Measurements from ENCODE around the gene ADAP1. TPM values are rescaled to one million over a fixed set of nuclear protein-coding genes. Genes with fewer than 3 reads are reported as not detected.

The ADAP1 gene
- total RNA-seq, 2 donors from 2014 or later: 19.7 to 19.8 TPM

DNA sequence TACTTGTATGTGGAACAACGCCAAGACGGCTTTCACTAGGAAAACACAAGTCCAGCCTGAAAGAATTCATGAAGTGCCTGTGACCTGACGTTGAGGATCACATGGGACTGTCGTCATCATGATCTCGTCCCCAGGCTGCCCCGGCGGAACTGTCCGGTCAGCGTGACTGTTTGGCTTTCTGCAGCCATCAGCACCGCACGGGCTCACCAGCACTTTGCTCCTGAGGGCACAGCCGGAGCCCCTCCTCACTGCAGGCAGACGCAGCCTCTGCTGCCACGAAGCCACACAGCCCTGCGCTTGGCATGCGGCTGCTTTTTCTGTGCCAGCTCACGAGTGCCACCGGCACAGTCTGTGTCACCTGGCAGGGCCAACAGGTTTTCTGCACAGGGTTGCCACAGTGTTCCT is 87.5 kb downstream of the ADAP1 start:
- Histone ChIP-seq H3K4me3 (no peak overlapping the region), H3K4me1 (no peaks in the 10 kb centered on the region), H3K9me3 (no peaks in the 10 kb centered on the region), H3K27ac (peak overlapping the region in 2 of 4 donors; percentile 6 to 38), H3K27me3 (no peaks in the 10 kb centered on the region), H3K36me3 (replicated peaks in 1 of 2; ENCODE audit: insufficient read depth in 1 of 2, low read depth in 2 of 2) (peaks cover 1 to 19% of the 10 kb centered on the region in 2 donors)
- ATAC-seq (peak; percentile 30), DNase-seq (peak in 2 of 4 donors; percentile 47 to 52)
- intact Hi-C loops (cut with DNase I): no loop called here
- WGBS, 2 donors: 69 to 87% methylated on average over 15 to 18 of the region's 18 CpGs
- TF ChIP-seq POLR2A (IDR thresholded peaks at IDR 0.05): no peak
- TF ChIP-seq, protein P1, sequence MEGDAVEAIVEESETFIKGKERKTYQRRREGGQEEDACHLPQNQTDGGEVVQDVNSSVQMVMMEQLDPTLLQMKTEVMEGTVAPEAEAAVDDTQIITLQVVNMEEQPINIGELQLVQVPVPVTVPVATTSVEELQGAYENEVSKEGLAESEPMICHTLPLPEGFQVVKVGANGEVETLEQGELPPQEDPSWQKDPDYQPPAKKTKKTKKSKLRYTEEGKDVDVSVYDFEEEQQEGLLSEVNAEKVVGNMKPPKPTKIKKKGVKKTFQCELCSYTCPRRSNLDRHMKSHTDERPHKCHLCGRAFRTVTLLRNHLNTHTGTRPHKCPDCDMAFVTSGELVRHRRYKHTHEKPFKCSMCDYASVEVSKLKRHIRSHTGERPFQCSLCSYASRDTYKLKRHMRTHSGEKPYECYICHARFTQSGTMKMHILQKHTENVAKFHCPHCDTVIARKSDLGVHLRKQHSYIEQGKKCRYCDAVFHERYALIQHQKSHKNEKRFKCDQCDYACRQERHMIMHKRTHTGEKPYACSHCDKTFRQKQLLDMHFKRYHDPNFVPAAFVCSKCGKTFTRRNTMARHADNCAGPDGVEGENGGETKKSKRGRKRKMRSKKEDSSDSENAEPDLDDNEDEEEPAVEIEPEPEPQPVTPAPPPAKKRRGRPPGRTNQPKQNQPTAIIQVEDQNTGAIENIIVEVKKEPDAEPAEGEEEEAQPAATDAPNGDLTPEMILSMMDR (IDR thresholded peaks at IDR 0.05): no peak

DNA sequence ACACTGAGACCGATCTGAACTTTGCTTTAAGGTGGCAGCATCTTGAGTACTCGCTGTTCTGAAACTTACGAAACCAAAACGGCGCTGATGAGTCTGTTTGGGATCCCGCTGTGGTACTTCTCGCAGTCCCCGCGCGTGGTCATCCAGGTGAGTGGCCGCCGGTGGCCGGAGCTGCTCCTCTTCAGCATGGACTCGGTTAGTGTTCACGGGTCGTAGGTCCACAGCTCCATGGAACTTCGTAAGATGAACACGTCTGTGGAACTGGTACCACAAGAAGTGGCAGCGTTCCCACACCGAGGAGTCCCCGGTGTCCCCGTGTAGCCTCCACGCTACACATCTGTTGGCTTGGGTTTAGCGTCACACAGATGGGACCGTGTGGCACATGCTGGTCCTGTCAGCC is 88.6 kb downstream of the ADAP1 start:
- no peaks in the 10 kb centered on the region for H3K9me3 ChIP-seq
- 92 to 94% methylated on average over 10 to 23 of the region's 25 CpGs for WGBS, 2 donors
- H3K27me3 ChIP-seq: no peaks in the 10 kb centered on the region
- intact Hi-C loops (cut with DNase I): no loop called here
- H3K4me3 ChIP-seq: no peak overlapping the region
- TF ChIP-seq POLR2A (IDR thresholded peaks at IDR 0.05): no peak
- TF ChIP-seq, protein P1 (IDR thresholded peaks at IDR 0.05): no peak
- H3K4me1 ChIP-seq: peaks cover 4% of the 10 kb centered on the region
- no peak overlapping the region for H3K27ac ChIP-seq
- ATAC-seq: no peak
- DNase-seq: no peak
- H3K36me3 ChIP-seq (replicated peaks in 1 of 2; ENCODE audit: insufficient read depth in 1 of 2, low read depth in 2 of 2): peaks cover 9 to 25% of the 10 kb centered on the region in 2 donors

DNA sequence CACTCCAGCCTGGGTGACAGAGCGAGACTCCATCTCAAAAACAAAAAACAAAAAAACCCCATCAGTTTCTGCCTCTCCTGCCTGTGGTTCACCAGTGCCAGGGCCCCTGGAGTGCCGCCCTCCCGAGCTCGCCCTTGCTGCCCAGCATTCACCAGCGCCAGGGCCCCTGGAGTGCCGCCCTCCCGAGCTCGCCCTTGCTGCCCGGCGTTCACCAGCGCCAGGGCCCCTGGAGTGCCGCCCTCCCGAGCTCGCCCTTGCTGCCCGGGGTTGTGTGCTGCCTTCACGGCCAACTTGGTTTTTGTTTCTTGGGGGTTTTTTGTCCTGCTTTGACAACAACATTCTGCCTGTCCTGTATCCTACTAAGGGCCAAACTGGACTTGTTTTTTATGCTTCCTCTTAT is 91.4 kb downstream of the ADAP1 start:
- H3K4me3 ChIP-seq: no peak overlapping the region
- peaks cover 9 to 30% of the 10 kb centered on the region in 2 donors for H3K36me3 ChIP-seq (replicated peaks in 1 of 2; ENCODE audit: insufficient read depth in 1 of 2, low read depth in 2 of 2)
- intact Hi-C loops (cut with DNase I): loop anchor here (5.0 kb wide), 1 partner anchor 71 kb away; no protein-coding TSS in a partner anchor
- no peak for TF ChIP-seq POLR2A (IDR thresholded peaks at IDR 0.05)
- 92 to 95% methylated on average over 16 of the region's 16 CpGs for WGBS, 2 donors
- H3K9me3 ChIP-seq: no peaks in the 10 kb centered on the region
- no peak overlapping the region for H3K27ac ChIP-seq
- H3K4me1 ChIP-seq: peaks cover 6% of the 10 kb centered on the region
- ATAC-seq (no peak), DNase-seq (no peak)
- no peaks in the 10 kb centered on the region for H3K27me3 ChIP-seq

DNA sequence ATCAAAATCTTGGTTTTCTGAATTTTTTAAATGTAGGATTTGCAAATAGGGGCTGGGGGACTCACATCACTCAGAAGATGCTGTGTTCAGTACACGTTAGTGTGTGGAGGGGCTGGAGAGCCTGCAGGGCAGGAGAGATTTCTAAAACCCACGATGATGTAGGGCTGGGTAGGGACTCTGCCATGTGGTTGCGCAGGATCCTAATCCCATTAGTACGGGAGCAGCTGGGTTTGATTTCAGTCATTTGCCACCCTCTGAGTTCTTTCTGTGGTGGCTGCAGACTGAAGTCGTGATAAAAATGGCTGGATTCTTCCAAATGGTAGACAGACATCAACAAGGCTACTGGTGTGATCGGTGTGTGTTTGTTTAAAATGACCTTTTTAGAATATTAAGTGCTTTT is 92.3 kb downstream of the ADAP1 start:
- ATAC-seq: no peak
- Histone ChIP-seq H3K4me3 (no peak overlapping the region), H3K4me1 (peaks cover 6% of the 10 kb centered on the region), H3K27ac (no peak overlapping the region), H3K9me3 (no peaks in the 10 kb centered on the region), H3K36me3 (replicated peaks in 1 of 2; ENCODE audit: insufficient read depth in 1 of 2, low read depth in 2 of 2) (peaks cover 9 to 31% of the 10 kb centered on the region in 2 donors), H3K27me3 (no peaks in the 10 kb centered on the region)
- no peak for DNase-seq
- WGBS, 2 donors: 94 to 95% methylated on average over 6 of the region's 6 CpGs
- intact Hi-C loops (cut with DNase I): loop anchor here (5.0 kb wide), 1 partner anchor 70 kb away; no protein-coding TSS in a partner anchor
- TF ChIP-seq, protein P1 (IDR thresholded peaks at IDR 0.05): no peak
- no peak for TF ChIP-seq POLR2A (IDR thresholded peaks at IDR 0.05)

DNA sequence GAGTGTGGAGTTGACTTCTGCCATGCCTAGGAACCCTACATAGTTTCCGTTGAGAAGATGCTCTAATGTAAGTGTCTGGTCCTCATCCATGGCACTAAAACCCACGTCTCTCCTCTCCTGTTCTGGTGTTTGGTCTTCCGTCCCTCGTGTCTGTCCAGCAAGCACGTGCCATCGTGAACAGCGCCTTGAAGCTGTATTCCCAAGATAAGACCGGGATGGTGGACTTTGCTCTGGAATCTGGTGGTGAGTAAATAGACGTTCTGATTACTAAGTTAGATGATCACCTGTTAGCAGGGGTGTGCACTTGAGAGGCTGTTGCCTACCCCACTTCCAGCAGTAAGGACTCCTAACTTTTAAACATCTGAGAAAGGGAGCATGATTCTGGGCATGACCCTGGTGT is 93.3 kb downstream of the ADAP1 start:
- DNase-seq (no peak), ATAC-seq (peak; percentile 47)
- Histone ChIP-seq H3K36me3 (replicated peaks in 1 of 2; ENCODE audit: insufficient read depth in 1 of 2, low read depth in 2 of 2) (peaks cover 9 to 31% of the 10 kb centered on the region in 2 donors), H3K27me3 (no peaks in the 10 kb centered on the region), H3K9me3 (no peaks in the 10 kb centered on the region), H3K27ac (no peak overlapping the region), H3K4me1 (peaks cover 6% of the 10 kb centered on the region), H3K4me3 (no peak overlapping the region)
- WGBS, 2 donors: 50 to 64% methylated on average over 8 to 9 of the region's 9 CpGs
- intact Hi-C loops (cut with DNase I): loop anchor here (5.0 kb wide), 1 partner anchor 69 kb away; no protein-coding TSS in a partner anchor
- TF ChIP-seq, protein P1 (IDR thresholded peaks at IDR 0.05): no peak
- no peak for TF ChIP-seq POLR2A (IDR thresholded peaks at IDR 0.05)
